Upper lobe of left lung (tissue), 6 donors: ENCODE measurements around the gene NDRG4. TPM values are rescaled to one million over a fixed set of nuclear protein-coding genes. Genes with fewer than 3 reads are reported as not detected.
A peak's percentile ranks its signal among the peaks of the same experiment; 100 is the strongest.

ENCODE experiments used
- ATAC-seq, 2 donors: fragments of 200-7000 bp; cut with Tn5 transposase; one replicate each; pipeline ENCODE4 v1.9.1; 2022; ENCODE audit warnings: mild to moderate bottlenecking in 2 of 2, moderate library complexity in 2 of 2; ENCODE audit not compliant: low FRiP score in 2 of 2
- DNase-seq, 2 donors: peaks; one replicate each; pipeline ENCODE4 v3.0.0-alpha.2; 2019 to 2020
- H3K27ac ChIP-seq, 4 donors: fragments of 200-600 bp; sonication (generic); one replicate each; pipeline ENCODE4 v1.5.1; 2016 to 2019
- H3K27me3 ChIP-seq, 4 donors: fragments of 200-600 bp; sonication (generic); one replicate each; pipeline ENCODE4 v1.5.1; 2017 to 2019
- H3K36me3 ChIP-seq, 4 donors: fragments of 200-600 bp; sonication (generic); one replicate each; pipeline ENCODE4 v1.5.1; 2016 to 2019
- H3K4me1 ChIP-seq, 4 donors: fragments of 200-600 bp; sonication (generic); one replicate each; pipeline ENCODE4 v1.5.1; 2018 to 2019
- H3K4me3 ChIP-seq, 4 donors: fragments of 200-600 bp; sonication (generic); one replicate each; pipeline ENCODE4 v1.5.1; 2017 to 2019; ENCODE audit warnings: mild to moderate bottlenecking in 2 of 4, moderate library complexity in 1 of 4
- H3K9me3 ChIP-seq, 4 donors: fragments of 200-600 bp; sonication (generic); one replicate each; pipeline ENCODE4 v1.5.1; 2018 to 2019
- CTCF ChIP-seq, 6 experiments: fragments of 450-650 bp in 4 of 6; fragments of 200-600 bp in 2 of 6; sonication (generic) in 2 of 6; IDR thresholded peaks; one replicate each; pipeline ENCODE4 v1.5.1; 2016 to 2019; ENCODE audit warnings: antibody characterized with exemption in 6 of 6
- EP300 ChIP-seq, 4 donors: sonication (generic); formaldehyde crosslinking; IDR thresholded peaks; one replicate each; pipeline ENCODE4 v1.5.1; 2017; ENCODE audit warnings: antibody characterized with exemption in 4 of 4, control low read depth in 2 of 4
- POLR2A ChIP-seq, 4 donors: fragments of 450-650 bp; IDR thresholded peaks; one replicate each; pipeline ENCODE4 v1.5.1; 2016 to 2017; ENCODE audit warnings: antibody characterized with exemption in 4 of 4, mild to moderate bottlenecking in 2 of 4
- POLR2AphosphoS5 ChIP-seq, 2 donors: sonication (generic); formaldehyde crosslinking; IDR thresholded peaks; one replicate each; pipeline ENCODE4 v1.5.1; 2017; ENCODE audit warnings: antibody characterized with exemption in 2 of 2
- WGBS, 2 donors: methylation state at CpG; one replicate each; pipeline ENCODE4 v1.1.5; 2017 to 2018; 5-methylcytosine and 5-hydroxymethylcytosine counted together
- total RNA-seq, 6 donors: library from RNA; depleted of rRNA in 4 of 6; stranded (reverse); fragments of >200 nt in 4 of 6; gene quantifications; one replicate each; pipeline versions ENCODE4 v1.1.0 to v1.2.1, GENCODE V29; 2016 to 2021
- donor health status: DM: no; HTN: no; CAD: no; lungs with moderate emphysema.
- donor health status: DM: no; HTN: yes; CAD: no; lungs with severe emphysema.

The NDRG4 gene
- 10 to 100 TPM; 25.1 to 81.0 (median 30.5) TPM for total RNA-seq

- Histone ChIP-seq H3K4me1 (peaks cover 5 to 25% (median 14%) of the 10 kb centered on the region in 4 donors), H3K27me3 (peaks cover 0 to 18% (median 11%) of the 10 kb centered on the region in 4 donors), H3K4me3 (peak within 1 kb of the TSS in 2 of 4 donors; percentile 29 to 42), H3K27ac (no peak within 1 kb of the TSS), H3K9me3 (no peaks in the 10 kb centered on the region), H3K36me3 (peaks cover 0 to 13% (median 5%) of the 10 kb centered on the region in 4 donors)
- ATAC-seq: no peak
- TF ChIP-seq POLR2A (IDR thresholded peaks at IDR 0.05) (no peak), POLR2AphosphoS5 (IDR thresholded peaks at IDR 0.05) (no peak), EP300 (IDR thresholded peaks at IDR 0.05) (no peak), CTCF (IDR thresholded peaks at IDR 0.05) (no peak)
- 44 to 47% methylated on average over 4 to 23 of the region's 24 CpGs for WGBS, 2 donors
- peak; percentile 34 to 53 for DNase-seq
Measured at GRCh38 chr16:58499615-58500351, at the start of gene NDRG4. Gene NDRG4, plus strand, starts transcription at chr16:58500143. Its CDS starts 106 bp downstream, at chr16:58500249.

GRCh38 chr16:58450590-58450989 lies 49.4 kb upstream of the NDRG4 start:
- Histone ChIP-seq H3K4me3 (no peak overlapping the region), H3K27ac (no peak overlapping the region), H3K27me3 (no peaks in the 10 kb centered on the region), H3K9me3 (no peaks in the 10 kb centered on the region), H3K4me1 (peaks cover 0 to 6% (median 5%) of the 10 kb centered on the region in 4 donors), H3K36me3 (no peaks in the 10 kb centered on the region)
- DNase-seq (no peak), ATAC-seq (no peak)
- no peak for TF ChIP-seq POLR2AphosphoS5 (IDR thresholded peaks at IDR 0.05)
- TF ChIP-seq CTCF (IDR thresholded peaks at IDR 0.05): no peak
- no peak for TF ChIP-seq EP300 (IDR thresholded peaks at IDR 0.05)
- no peak for TF ChIP-seq POLR2A (IDR thresholded peaks at IDR 0.05)
- WGBS, 2 donors: 89 to 91% methylated on average over 7 of the region's 7 CpGs

GRCh38 chr16:58451265-58451689 lies 48.7 kb upstream of the NDRG4 start:
- H3K27me3 ChIP-seq: no peaks in the 10 kb centered on the region
- no peak overlapping the region for H3K4me3 ChIP-seq
- peaks cover 3 to 7% (median 5%) of the 10 kb centered on the region in 4 donors for H3K4me1 ChIP-seq
- ATAC-seq (no peak), DNase-seq (no peak)
- 67 to 84% methylated on average over 3 of the region's 3 CpGs for WGBS, 2 donors
- no peaks in the 10 kb centered on the region for H3K9me3 ChIP-seq
- H3K27ac ChIP-seq: no peak overlapping the region
- TF ChIP-seq POLR2A (IDR thresholded peaks at IDR 0.05) (no peak), POLR2AphosphoS5 (IDR thresholded peaks at IDR 0.05) (no peak), EP300 (IDR thresholded peaks at IDR 0.05) (no peak), CTCF (IDR thresholded peaks at IDR 0.05) (no peak)
- no peaks in the 10 kb centered on the region for H3K36me3 ChIP-seq

- H3K27ac ChIP-seq: no peak overlapping the region
- H3K4me3 ChIP-seq: no peak overlapping the region
- 91 to 100% methylated on average over 1 of the region's 1 CpG for WGBS, 2 donors
- H3K4me1 ChIP-seq: peaks cover 4 to 7% (median 5%) of the 10 kb centered on the region in 4 donors
- DNase-seq: no peak
- H3K27me3 ChIP-seq: no peaks in the 10 kb centered on the region
- no peaks in the 10 kb centered on the region for H3K36me3 ChIP-seq
- no peaks in the 10 kb centered on the region for H3K9me3 ChIP-seq
- no peak for TF ChIP-seq CTCF (IDR thresholded peaks at IDR 0.05)
- no peak for TF ChIP-seq POLR2A (IDR thresholded peaks at IDR 0.05)
- no peak for TF ChIP-seq POLR2AphosphoS5 (IDR thresholded peaks at IDR 0.05)
- no peak for TF ChIP-seq EP300 (IDR thresholded peaks at IDR 0.05)
- peak in 1 of 2 donors; percentile 47 for ATAC-seq
Measured at GRCh38 chr16:58451945-58452401, 48.0 kb upstream of the NDRG4 start.
